Measurements from ENCODE around the gene APP.

APP gene

GRCh38 chr21:25897383-25897782, 273.2 kb downstream of the APP start:
- no peak overlapping the region for H3K4me3 ChIP-seq
- peaks cover 18% of the 10 kb centered on the region for H3K9me3 ChIP-seq
- no peak overlapping the region for H3K27ac ChIP-seq
- H3K27me3 ChIP-seq, result no peaks in the 10 kb centered on the region
- no peak overlapping the region for H3K9ac ChIP-seq
- H3K36me3 ChIP-seq, result peaks cover 70% of the 10 kb centered on the region
- TF ChIP-seq Cebpa-rat (IDR thresholded peaks at IDR 0.05), result no peak
- H3K4me1 ChIP-seq, result peaks cover 18% of the 10 kb centered on the region
- H4K20me1 ChIP-seq, result no peaks in the 10 kb centered on the region
- peak overlapping the region; percentile 33; the same call in 1 of the 2 replicates for H3K4me2 ChIP-seq

DNA sequence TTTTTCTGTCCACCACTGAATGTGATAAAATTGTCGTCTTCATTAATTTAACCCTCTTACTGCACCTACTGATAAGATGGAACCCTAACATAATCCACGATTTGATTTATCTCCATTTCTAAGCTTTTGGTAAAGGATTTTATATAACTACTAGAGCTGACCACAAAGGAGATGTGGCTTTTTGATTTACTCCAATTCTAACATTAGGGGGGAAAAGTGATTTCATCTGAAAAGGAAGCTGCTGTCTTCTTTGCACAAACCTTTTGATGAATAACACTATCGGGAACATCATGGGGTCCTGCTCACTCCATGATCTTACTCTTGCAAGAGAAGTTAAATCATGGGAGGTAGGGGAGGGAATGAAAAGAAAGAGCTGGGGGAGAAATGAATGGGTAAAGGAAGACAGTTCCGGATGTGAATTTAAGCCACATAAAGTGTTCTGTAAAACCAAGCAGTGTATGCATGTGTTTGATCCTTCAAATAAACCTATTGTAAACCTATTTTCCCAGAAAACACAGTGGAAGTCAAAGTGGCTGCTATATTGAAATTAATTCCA, 274.0 kb downstream of the APP start:
- TF ChIP-seq Cebpa-rat (IDR thresholded peaks at IDR 0.05), result no peak
- peaks cover 18% of the 10 kb centered on the region for H3K9me3 ChIP-seq
- no peak overlapping the region for H3K4me3 ChIP-seq
- no peak overlapping the region for H3K9ac ChIP-seq
- peak overlapping the region; percentile 33 for H3K4me2 ChIP-seq
- H3K36me3 ChIP-seq, result peaks cover 70% of the 10 kb centered on the region
- H3K27me3 ChIP-seq, result no peaks in the 10 kb centered on the region
- H3K4me1 ChIP-seq, result peaks cover 18% of the 10 kb centered on the region
- no peaks in the 10 kb centered on the region for H4K20me1 ChIP-seq
- no peak overlapping the region for H3K27ac ChIP-seq

DNA sequence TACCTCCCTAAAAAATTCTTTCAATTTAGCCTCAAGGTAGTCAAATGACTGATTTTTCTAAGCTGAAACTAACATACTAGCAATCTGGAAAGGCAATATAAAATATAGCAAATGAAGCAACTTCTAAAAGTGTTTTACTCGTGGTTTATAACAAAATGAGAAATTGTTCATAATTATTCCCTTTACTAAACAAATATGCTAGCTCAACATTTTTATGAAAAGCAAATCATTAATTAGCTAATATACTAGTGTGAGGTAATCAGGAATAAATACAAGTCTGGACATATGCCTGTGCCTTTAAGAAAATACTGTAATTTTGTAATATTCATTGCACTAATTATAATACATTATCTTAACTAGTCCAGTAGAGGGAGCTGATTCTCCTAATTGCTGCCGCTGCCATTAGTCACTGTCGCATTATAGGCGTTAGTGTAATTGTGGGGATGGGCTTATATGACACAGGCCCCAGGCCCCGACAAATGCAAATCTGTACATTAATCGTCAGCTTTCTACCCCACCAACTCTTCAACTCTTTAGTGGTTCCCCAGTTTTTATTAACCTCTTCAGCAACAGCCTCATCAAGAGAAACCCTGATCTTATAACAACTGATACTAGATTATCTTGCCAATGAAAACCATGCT, 274.9 kb downstream of the APP start:
- no peak overlapping the region for H3K27ac ChIP-seq
- peaks cover 18% of the 10 kb centered on the region for H3K9me3 ChIP-seq
- no peaks in the 10 kb centered on the region for H4K20me1 ChIP-seq
- peaks cover 18% of the 10 kb centered on the region for H3K4me1 ChIP-seq
- no peak overlapping the region for H3K9ac ChIP-seq
- no peak for TF ChIP-seq Cebpa-rat (IDR thresholded peaks at IDR 0.05)
- no peak overlapping the region for H3K4me3 ChIP-seq
- no peaks in the 10 kb centered on the region for H3K27me3 ChIP-seq
- H3K4me2 ChIP-seq, result no peak overlapping the region
- peaks cover 75% of the 10 kb centered on the region for H3K36me3 ChIP-seq

DNA sequence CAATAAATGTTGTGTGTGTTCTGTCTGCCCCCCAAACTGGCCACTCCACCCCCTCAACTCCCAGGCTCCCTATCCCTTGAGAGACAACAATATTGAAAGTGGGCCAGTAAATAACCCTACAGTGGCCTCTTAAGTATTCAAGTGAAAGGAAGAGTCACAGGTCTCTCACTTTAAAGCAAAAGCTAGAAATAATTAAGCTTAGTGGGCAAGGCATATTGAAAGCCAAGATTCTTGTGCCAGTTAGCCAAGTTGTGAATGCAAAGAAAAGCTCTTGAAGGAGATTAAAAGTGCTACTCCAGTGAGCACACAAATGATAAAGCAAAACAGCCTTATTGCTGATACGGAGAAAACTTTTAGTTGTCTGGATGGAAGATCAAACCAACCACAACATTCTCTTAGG, 277.4 kb downstream of the APP start:
- no peak overlapping the region for H3K27ac ChIP-seq
- peaks cover 18% of the 10 kb centered on the region for H3K4me1 ChIP-seq
- H3K27me3 ChIP-seq, result no peaks in the 10 kb centered on the region
- no peaks in the 10 kb centered on the region for H4K20me1 ChIP-seq
- peaks cover 18% of the 10 kb centered on the region for H3K9me3 ChIP-seq
- H3K36me3 ChIP-seq, result peaks cover 84% of the 10 kb centered on the region
- H3K4me2 ChIP-seq, result no peak overlapping the region
- no peak overlapping the region for H3K9ac ChIP-seq
- TF ChIP-seq Cebpa-rat (IDR thresholded peaks at IDR 0.05), result no peak
- no peak overlapping the region for H3K4me3 ChIP-seq

DNA sequence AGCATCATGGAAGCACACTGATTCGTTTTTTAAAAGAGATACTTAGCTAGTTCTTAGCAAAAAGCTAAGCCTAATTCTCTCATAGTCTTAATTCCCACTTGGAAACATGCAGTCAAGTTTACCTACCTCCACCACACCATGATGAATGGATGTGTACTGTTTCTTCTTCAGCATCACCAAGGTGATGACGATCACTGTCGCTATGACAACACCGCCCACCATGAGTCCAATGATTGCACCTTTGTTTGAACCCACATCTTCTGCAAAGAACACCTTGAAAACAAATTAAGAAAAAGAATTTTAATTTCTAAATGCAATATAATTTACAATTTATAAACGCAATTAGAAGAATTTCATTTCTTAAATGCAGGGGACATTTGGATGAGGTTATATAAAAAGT, 279.0 kb downstream of the APP start:
- Histone ChIP-seq H3K4me2 (no peak overlapping the region), H4K20me1 (no peaks in the 10 kb centered on the region), H3K27me3 (no peaks in the 10 kb centered on the region), H3K36me3 (peaks cover 93% of the 10 kb centered on the region), H3K9ac (no peak overlapping the region), H3K4me3 (no peak overlapping the region), H3K4me1 (peaks cover 7% of the 10 kb centered on the region), H3K27ac (no peak overlapping the region), H3K9me3 (peaks cover 18% of the 10 kb centered on the region)
- TF ChIP-seq Cebpa-rat (IDR thresholded peaks at IDR 0.05), result no peak

DNA sequence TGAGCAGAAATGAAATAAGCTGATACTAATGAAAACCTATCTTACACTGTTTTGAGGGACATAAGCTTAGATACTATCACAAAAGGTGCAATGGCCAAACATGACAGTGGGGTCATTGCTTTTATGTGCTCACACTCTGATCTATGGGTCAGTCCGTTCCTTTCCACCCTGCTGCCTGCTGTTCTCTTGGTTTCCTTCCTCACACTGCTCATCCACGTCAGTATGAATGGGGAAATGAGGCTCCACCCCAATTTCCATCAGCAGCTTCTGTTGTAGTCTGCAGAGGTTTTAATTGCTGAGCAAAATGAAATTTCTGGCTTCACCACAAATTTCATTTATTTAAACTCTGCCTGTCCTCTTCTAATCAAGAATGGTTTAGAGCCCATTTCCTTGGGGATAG, 280.6 kb downstream of the APP start:
- Histone ChIP-seq H3K4me1 (no peaks in the 10 kb centered on the region), H3K9ac (no peak overlapping the region), H3K4me3 (no peak overlapping the region), H3K36me3 (peaks cover 98% of the 10 kb centered on the region), H3K27me3 (no peaks in the 10 kb centered on the region), H3K9me3 (peaks cover 18% of the 10 kb centered on the region), H3K27ac (no peak overlapping the region), H3K4me2 (no peak overlapping the region), H4K20me1 (0 out of 2 replicates have a peak, but pooled peaks cover 5% of the 10 kb centered on the region)
- no peak for TF ChIP-seq Cebpa-rat (IDR thresholded peaks at IDR 0.05)

GRCh38 chr21:25888711-25889110, 281.9 kb downstream of the APP start:
- no peak for TF ChIP-seq Cebpa-rat (IDR thresholded peaks at IDR 0.05)
- Histone ChIP-seq H4K20me1 (0 out of 2 replicates have a peak, but pooled peaks cover 5% of the 10 kb centered on the region), H3K27ac (no peak overlapping the region), H3K9me3 (peaks cover 6% of the 10 kb centered on the region), H3K36me3 (peaks cover 98% of the 10 kb centered on the region), H3K4me1 (no peaks in the 10 kb centered on the region), H3K4me2 (no peak overlapping the region), H3K9ac (no peak overlapping the region), H3K4me3 (no peak overlapping the region), H3K27me3 (no peaks in the 10 kb centered on the region)

DNA sequence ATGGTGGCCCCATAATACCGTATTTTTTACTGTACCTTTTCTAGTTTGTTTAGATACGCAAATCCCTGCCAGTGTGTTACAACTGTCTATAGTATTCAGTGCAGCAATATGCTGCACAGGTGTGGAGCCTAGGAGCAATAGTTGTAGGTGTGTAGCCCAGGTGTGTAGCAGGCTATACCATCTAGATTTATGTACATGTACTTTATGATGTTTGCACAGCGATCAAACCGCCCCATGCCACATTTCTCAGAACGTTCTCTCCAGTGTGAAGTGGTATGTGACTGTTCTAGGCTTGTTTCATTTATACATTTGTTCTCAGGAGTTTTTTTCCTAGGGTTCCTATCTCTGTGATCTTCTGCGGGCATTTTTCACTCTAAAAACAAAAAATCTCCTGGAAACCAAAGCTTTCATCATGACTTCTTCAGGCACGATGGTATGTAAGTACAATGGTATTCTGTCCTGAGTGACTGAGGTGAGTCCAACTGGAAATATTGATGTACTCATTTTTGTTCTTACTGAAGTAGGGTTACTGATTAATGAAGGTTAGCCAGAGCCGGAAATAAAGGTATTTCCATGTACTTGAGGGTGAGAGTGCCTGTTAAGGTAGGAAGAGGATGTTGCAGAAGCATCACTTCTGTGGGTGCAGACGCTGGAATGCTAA, 282.8 kb downstream of the APP start:
- Histone ChIP-seq H3K9me3 (no peaks in the 10 kb centered on the region), H3K4me1 (no peaks in the 10 kb centered on the region), H3K27ac (no peak overlapping the region), H4K20me1 (0 out of 2 replicates have a peak, but pooled peaks cover 5% of the 10 kb centered on the region), H3K27me3 (no peaks in the 10 kb centered on the region), H3K4me3 (no peak overlapping the region), H3K9ac (no peak overlapping the region), H3K36me3 (peaks cover 98% of the 10 kb centered on the region), H3K4me2 (no peak overlapping the region)
- TF ChIP-seq Cebpa-rat (IDR thresholded peaks at IDR 0.05), result no peak

DNA sequence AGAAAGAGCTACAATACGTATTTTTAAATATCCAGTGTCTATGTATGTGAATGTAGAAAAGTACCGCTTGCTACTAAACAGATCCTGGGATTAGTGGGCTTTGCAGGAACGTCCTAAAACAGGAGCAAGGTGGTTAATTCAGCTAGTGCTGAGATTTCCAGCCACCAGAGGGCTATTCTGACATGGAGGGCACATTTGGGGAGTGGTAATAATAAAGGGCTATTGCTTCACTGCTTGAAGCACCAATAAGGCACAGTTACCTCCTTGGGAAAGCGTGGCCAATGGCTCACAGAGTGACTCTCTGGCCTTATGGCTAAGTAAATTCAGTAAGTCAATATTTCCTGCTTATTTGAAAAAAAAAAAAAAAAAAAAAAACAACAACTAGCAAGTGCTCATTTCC, 283.4 kb downstream of the APP start:
- no peaks in the 10 kb centered on the region for H3K27me3 ChIP-seq
- H3K4me1 ChIP-seq, result no peaks in the 10 kb centered on the region
- no peak overlapping the region for H3K4me2 ChIP-seq
- no peaks in the 10 kb centered on the region for H3K9me3 ChIP-seq
- peaks cover 99% of the 10 kb centered on the region for H3K36me3 ChIP-seq
- no peak overlapping the region for H3K4me3 ChIP-seq
- no peak overlapping the region for H3K27ac ChIP-seq
- H4K20me1 ChIP-seq, result 0 out of 2 replicates have a peak, but pooled peaks cover 5% of the 10 kb centered on the region
- H3K9ac ChIP-seq, result no peak overlapping the region
- TF ChIP-seq Cebpa-rat (IDR thresholded peaks at IDR 0.05), result no peak

DNA sequence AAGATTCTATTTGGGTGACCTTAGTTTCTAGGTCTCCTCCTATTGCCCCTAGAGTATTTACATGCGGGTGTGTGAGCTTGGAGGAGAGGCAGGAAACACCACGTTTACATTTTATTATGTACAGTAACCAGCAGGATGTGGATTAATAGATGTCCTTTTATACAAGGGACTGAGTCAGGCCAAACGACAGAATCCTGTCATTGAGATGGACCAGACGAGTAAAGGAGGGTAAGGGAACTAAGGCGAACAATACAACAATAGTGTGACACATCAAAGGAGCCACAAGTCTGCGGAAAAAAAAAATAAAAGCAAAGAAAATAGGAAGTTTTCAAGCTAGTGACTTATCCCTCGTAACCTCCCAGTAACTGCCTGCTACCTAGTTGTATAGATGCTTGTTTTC, 284.7 kb downstream of the APP start:
- Histone ChIP-seq H3K27ac (no peak overlapping the region), H4K20me1 (0 out of 2 replicates have a peak, but pooled peaks cover 5% of the 10 kb centered on the region), H3K36me3 (peaks cover 99% of the 10 kb centered on the region), H3K9ac (no peak overlapping the region), H3K27me3 (no peaks in the 10 kb centered on the region), H3K4me1 (no peaks in the 10 kb centered on the region), H3K9me3 (no peaks in the 10 kb centered on the region), H3K4me2 (no peak overlapping the region), H3K4me3 (no peak overlapping the region)
- TF ChIP-seq Cebpa-rat (IDR thresholded peaks at IDR 0.05), result no peak
